Measurements from ENCODE around the gene KRT7.

The KRT7 gene

DNA sequence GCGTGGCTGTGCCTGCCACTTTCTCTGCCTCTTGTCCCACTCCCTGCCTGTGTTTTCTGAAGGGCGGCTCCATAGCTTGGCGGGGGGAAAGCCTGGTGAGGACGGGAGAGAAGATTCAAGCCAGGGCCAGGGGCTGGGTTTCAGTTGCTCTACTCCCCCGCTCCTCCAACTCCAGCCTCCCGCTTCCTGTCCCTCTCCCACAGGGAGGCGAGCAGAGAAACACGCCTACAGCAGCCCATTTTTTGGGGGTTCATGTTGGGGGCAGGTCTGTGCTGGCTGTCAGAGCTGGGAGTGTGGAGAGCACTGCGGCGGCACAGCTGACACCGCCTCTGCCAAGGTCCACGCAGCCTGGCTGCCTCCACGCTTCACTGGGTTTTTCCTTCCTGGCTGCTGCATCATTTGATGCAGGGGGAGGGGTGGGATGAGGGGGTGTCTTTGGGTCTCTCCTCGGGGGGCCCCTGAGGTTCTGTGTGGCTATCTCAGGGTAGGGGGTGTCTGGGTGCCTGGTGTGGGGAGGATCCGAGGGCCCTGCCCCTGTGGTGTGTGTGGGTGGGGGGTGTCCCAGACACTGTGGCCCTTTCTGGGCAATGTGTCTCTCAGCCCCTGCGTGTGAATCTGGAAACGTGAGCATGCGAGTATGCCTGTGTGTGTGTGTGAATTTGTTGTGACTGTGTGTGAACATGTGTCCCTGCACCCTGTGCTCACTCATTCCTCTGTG, 30.5 kb upstream of the KRT7 start:
- H4K20me1 ChIP-seq (ENCODE audit: low read depth, low read length) = no peaks in the 10 kb centered on the region
- H3K27me3 ChIP-seq (ENCODE audit: low read length) = no peaks in the 10 kb centered on the region
- no peak overlapping the region for H3K4me2 ChIP-seq (ENCODE audit: low read depth, low read length, poor library complexity, severe bottlenecking)
- no peak overlapping the region for H2AFZ ChIP-seq (ENCODE audit: low read depth, low read length, severe bottlenecking)
- no peaks in the 10 kb centered on the region for H3K9me2 ChIP-seq (replicated peaks; ENCODE audit: insufficient read depth, low read length)
- no peaks in the 10 kb centered on the region for H3F3A ChIP-seq (ENCODE audit: insufficient read depth)
- no peaks in the 10 kb centered on the region for H3K79me2 ChIP-seq (ENCODE audit: insufficient read depth, low read length)
- no peak overlapping the region for H3K4me3 ChIP-seq (ENCODE audit: insufficient read depth, low read length, poor library complexity, severe bottlenecking)
- H3K9ac ChIP-seq (ENCODE audit: low read length) = no peak overlapping the region
- TF ChIP-seq EZH2phosphoT487 (conservative IDR thresholded peaks at IDR 0.05; ENCODE audit: low read length) = no peak
- TF ChIP-seq, protein P1, sequence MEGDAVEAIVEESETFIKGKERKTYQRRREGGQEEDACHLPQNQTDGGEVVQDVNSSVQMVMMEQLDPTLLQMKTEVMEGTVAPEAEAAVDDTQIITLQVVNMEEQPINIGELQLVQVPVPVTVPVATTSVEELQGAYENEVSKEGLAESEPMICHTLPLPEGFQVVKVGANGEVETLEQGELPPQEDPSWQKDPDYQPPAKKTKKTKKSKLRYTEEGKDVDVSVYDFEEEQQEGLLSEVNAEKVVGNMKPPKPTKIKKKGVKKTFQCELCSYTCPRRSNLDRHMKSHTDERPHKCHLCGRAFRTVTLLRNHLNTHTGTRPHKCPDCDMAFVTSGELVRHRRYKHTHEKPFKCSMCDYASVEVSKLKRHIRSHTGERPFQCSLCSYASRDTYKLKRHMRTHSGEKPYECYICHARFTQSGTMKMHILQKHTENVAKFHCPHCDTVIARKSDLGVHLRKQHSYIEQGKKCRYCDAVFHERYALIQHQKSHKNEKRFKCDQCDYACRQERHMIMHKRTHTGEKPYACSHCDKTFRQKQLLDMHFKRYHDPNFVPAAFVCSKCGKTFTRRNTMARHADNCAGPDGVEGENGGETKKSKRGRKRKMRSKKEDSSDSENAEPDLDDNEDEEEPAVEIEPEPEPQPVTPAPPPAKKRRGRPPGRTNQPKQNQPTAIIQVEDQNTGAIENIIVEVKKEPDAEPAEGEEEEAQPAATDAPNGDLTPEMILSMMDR (IDR thresholded peaks at IDR 0.05; ENCODE audit: insufficient read depth, low read length, poor library complexity, severe bottlenecking) = no peak
- H3K9me3 ChIP-seq (ENCODE audit: insufficient read depth, low read length) = no peaks in the 10 kb centered on the region
- no peaks in the 10 kb centered on the region for H3K36me3 ChIP-seq (ENCODE audit: low read length)
- H3K27ac ChIP-seq (ENCODE audit: low read depth, low read length) = no peak overlapping the region

DNA sequence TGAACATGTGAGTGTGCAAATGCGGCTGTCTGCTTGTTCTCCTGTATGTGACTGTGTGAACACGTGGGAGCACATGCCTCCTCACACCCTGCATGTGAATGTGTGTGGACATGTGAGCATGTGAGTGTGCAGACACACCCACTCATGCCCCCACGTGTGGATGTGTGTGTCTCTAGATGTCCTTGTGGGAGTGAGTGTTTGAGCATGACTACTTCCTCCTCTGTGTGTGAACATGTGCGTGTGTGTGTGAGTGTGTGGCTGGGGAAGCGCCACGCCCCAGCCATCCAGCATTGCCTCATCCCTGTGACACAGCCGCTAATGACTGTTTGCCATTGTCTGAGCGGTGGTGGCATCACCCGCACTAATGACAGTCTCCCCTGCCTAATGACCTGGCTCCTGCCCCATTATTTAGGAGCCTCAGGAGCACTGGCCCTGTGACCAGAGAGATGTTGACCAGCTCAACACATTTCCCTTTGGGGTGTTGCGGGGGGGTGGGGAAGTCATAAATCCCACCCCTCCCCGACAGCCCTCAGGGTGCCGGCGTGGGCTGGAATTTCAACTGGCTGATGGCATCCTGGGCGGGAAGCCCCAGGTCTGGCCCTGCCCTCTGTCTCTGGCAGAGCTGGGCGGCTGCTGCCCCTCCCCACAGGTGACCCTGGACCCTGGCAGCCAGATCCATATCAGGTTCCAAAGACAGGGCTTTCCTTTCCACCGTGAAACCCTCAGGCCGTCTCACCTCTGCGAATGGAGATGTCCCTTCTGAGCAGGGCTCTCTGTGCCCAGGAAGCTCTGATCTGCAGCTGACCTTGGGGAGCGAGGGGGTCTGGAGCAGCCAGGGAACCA, 29.7 kb upstream of the KRT7 start:
- Histone ChIP-seq H3K79me2 (ENCODE audit: insufficient read depth, low read length) (no peaks in the 10 kb centered on the region), H3K9ac (ENCODE audit: low read length) (no peak overlapping the region), H3K36me3 (ENCODE audit: low read length) (no peaks in the 10 kb centered on the region), H3F3A (ENCODE audit: insufficient read depth) (no peaks in the 10 kb centered on the region), H3K4me2 (ENCODE audit: low read depth, low read length, poor library complexity, severe bottlenecking) (no peak overlapping the region), H3K4me3 (ENCODE audit: insufficient read depth, low read length, poor library complexity, severe bottlenecking) (no peak overlapping the region), H2AFZ (ENCODE audit: low read depth, low read length, severe bottlenecking) (no peak overlapping the region), H3K27me3 (ENCODE audit: low read length) (no peaks in the 10 kb centered on the region), H3K9me2 (replicated peaks; ENCODE audit: insufficient read depth, low read length) (no peaks in the 10 kb centered on the region), H4K20me1 (ENCODE audit: low read depth, low read length) (no peaks in the 10 kb centered on the region), H3K9me3 (ENCODE audit: insufficient read depth, low read length) (no peaks in the 10 kb centered on the region), H3K27ac (ENCODE audit: low read depth, low read length) (no peak overlapping the region)
- TF ChIP-seq, protein P1 (IDR thresholded peaks at IDR 0.05; ENCODE audit: insufficient read depth, low read length, poor library complexity, severe bottlenecking) = no peak
- no peak for TF ChIP-seq EZH2phosphoT487 (conservative IDR thresholded peaks at IDR 0.05; ENCODE audit: low read length)

DNA sequence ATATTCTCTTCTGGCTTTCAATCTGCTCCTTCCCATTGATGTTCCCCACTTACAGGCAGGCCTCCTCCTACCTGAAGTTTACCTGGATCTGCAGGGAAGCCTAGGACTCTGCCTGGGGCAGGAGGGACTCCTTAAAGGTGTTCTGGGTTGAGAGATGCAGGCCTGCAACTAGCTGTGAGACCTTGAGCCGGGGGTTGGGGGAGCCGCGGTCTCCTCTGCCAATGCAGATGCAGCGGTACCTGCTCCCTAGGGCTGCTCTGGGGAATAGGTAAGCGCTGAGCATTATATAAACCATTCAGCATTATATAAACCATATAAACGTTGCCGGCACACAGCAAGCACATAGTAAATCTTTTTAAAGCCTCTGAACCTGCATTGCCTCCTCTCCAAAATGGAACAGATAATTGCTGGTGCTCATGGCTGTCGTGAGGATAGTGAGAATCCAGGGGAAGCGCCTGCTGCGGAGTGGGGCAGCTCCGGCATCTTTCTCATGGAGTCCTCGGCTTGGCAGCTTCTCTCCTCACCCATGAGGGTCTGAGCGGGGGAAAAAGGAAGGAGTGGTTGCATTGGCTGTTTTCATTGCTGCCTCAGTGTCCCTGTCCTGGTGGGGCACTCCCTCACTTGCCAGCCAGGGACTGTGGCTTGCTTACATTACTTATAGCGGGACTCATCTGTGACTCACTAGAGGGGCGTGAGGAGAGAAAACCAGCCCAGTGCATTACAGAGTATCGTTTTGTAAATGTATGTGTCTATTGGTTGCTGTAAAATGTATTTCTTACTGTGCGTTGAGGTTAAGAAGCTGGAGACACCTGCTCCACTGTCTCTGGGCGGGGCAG, 28.7 kb upstream of the KRT7 start:
- Histone ChIP-seq H3F3A (ENCODE audit: insufficient read depth) (no peaks in the 10 kb centered on the region), H3K9ac (ENCODE audit: low read length) (no peak overlapping the region), H2AFZ (ENCODE audit: low read depth, low read length, severe bottlenecking) (no peak overlapping the region), H3K27me3 (ENCODE audit: low read length) (no peaks in the 10 kb centered on the region), H3K9me2 (replicated peaks; ENCODE audit: insufficient read depth, low read length) (no peaks in the 10 kb centered on the region), H3K4me3 (ENCODE audit: insufficient read depth, low read length, poor library complexity, severe bottlenecking) (no peak overlapping the region), H3K27ac (ENCODE audit: low read depth, low read length) (no peak overlapping the region), H3K9me3 (ENCODE audit: insufficient read depth, low read length) (no peaks in the 10 kb centered on the region), H3K36me3 (ENCODE audit: low read length) (no peaks in the 10 kb centered on the region), H3K79me2 (ENCODE audit: insufficient read depth, low read length) (no peaks in the 10 kb centered on the region), H3K4me2 (ENCODE audit: low read depth, low read length, poor library complexity, severe bottlenecking) (no peak overlapping the region), H4K20me1 (ENCODE audit: low read depth, low read length) (no peaks in the 10 kb centered on the region)
- no peak for TF ChIP-seq EZH2phosphoT487 (conservative IDR thresholded peaks at IDR 0.05; ENCODE audit: low read length)
- TF ChIP-seq, protein P1 (IDR thresholded peaks at IDR 0.05; ENCODE audit: insufficient read depth, low read length, poor library complexity, severe bottlenecking) = no peak
